ENCODE data around the gene CHCHD10. TPM values are rescaled to one million over a fixed set of nuclear protein-coding genes. Genes with fewer than 3 reads are reported as not detected.
"Not testable (repeated sequence)": the region's sequence is repeated elsewhere in the genome, so short reads cannot be mapped to it uniquely, and the experiment has no call there.

CHCHD10 gene
- total RNA-seq, 1 donor from 2014 or later = 12.0 TPM

- no peak overlapping the region for H3K4me3 ChIP-seq
- DNase-seq (ENCODE audit: extremely low spot score in 2 of 2) = no peak
- no peak overlapping the region for H3K27ac ChIP-seq
- peaks cover 6 to 20% of the 10 kb centered on the region in 2 donors for H3K36me3 ChIP-seq
- no peaks in the 10 kb centered on the region for H3K9me3 ChIP-seq
- intact Hi-C loops (cut with DNase I) = no loop called here
- H3K27me3 ChIP-seq = no peaks in the 10 kb centered on the region
- TF ChIP-seq, protein P1, sequence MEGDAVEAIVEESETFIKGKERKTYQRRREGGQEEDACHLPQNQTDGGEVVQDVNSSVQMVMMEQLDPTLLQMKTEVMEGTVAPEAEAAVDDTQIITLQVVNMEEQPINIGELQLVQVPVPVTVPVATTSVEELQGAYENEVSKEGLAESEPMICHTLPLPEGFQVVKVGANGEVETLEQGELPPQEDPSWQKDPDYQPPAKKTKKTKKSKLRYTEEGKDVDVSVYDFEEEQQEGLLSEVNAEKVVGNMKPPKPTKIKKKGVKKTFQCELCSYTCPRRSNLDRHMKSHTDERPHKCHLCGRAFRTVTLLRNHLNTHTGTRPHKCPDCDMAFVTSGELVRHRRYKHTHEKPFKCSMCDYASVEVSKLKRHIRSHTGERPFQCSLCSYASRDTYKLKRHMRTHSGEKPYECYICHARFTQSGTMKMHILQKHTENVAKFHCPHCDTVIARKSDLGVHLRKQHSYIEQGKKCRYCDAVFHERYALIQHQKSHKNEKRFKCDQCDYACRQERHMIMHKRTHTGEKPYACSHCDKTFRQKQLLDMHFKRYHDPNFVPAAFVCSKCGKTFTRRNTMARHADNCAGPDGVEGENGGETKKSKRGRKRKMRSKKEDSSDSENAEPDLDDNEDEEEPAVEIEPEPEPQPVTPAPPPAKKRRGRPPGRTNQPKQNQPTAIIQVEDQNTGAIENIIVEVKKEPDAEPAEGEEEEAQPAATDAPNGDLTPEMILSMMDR (IDR thresholded peaks at IDR 0.05) = no peak
- TF ChIP-seq POLR2AphosphoS5 (IDR thresholded peaks at IDR 0.05; ENCODE audit: insufficient read depth in 1 of 2, low read depth in 1 of 2) = no peak
- no peaks in the 10 kb centered on the region for H3K4me1 ChIP-seq
Measured at GRCh38 chr22:23744001-23744400, 23.8 kb downstream of the CHCHD10 start.

DNA sequence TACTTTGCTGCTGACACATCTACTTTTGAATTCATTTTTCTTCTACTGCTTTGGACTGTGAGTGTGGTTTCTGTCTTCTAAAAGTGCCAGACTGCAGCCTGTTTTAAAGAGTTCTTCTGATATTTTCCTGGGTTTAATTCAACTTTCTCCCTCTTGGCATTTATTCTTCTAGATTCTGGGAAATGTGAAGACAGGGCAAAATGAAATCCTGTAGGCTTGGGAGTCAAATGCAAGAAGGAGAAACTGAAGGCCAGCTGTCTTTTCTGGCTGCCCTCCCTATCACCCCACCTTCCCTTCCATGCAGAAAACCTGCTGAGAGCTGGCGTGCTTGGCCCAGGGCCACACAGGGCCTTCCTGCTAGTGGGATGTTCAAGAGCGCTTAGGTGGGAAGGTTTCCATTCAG lies 24.5 kb downstream of the CHCHD10 start:
- peaks cover 6 to 20% of the 10 kb centered on the region in 2 donors for H3K36me3 ChIP-seq
- no peaks in the 10 kb centered on the region for H3K4me1 ChIP-seq
- H3K27ac ChIP-seq = no peak overlapping the region
- H3K9me3 ChIP-seq = no peaks in the 10 kb centered on the region
- no peak overlapping the region for H3K4me3 ChIP-seq
- intact Hi-C loops (cut with DNase I) = no loop called here
- no peaks in the 10 kb centered on the region for H3K27me3 ChIP-seq
- DNase-seq (ENCODE audit: extremely low spot score in 2 of 2) = no peak
- TF ChIP-seq POLR2A (IDR thresholded peaks at IDR 0.05) = no peak
- no peak for TF ChIP-seq POLR2AphosphoS5 (IDR thresholded peaks at IDR 0.05; ENCODE audit: insufficient read depth in 1 of 2, low read depth in 1 of 2)
- TF ChIP-seq, protein P1 (IDR thresholded peaks at IDR 0.05) = no peak

- intact Hi-C loops (cut with DNase I) = no loop called here
- no peak for DNase-seq (ENCODE audit: extremely low spot score in 2 of 2)
- TF ChIP-seq POLR2AphosphoS5 (IDR thresholded peaks at IDR 0.05; ENCODE audit: insufficient read depth in 1 of 2, low read depth in 1 of 2) = no peak
- TF ChIP-seq, protein P1 (IDR thresholded peaks at IDR 0.05) = no peak
- TF ChIP-seq POLR2A (IDR thresholded peaks at IDR 0.05) = no peak
- Histone ChIP-seq H3K27ac (no peak overlapping the region), H3K27me3 (no peaks in the 10 kb centered on the region), H3K9me3 (no peaks in the 10 kb centered on the region), H3K4me1 (no peaks in the 10 kb centered on the region), H3K36me3 (peaks cover 6 to 20% of the 10 kb centered on the region in 2 donors), H3K4me3 (no peak overlapping the region)
Measured at GRCh38 chr22:23742505-23743264, 25.1 kb downstream of the CHCHD10 start.

DNA sequence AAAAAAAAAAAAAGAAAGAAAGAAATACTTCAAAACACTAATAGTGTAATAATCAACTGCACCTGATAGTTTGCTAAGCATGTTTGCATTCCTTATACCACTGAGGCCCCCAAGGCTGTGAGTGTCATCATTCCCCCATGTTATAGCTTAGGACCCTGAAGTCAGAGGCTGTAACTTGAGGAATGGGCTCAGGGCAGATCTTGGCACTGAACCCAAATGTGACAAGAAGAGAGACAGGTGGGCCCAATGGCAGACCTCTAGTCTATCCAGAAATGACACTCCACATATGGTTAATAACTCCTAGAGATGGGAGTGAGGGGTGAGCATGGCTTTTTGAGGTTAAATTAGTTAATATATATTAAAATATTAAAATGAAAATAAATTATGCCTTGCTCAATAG lies 30.1 kb downstream of the CHCHD10 start:
- intact Hi-C loops (cut with DNase I) = no loop called here
- H3K27me3 ChIP-seq = no peaks in the 10 kb centered on the region
- no peak for DNase-seq (ENCODE audit: extremely low spot score in 2 of 2)
- H3K4me3 ChIP-seq = no peak overlapping the region
- H3K9me3 ChIP-seq = no peaks in the 10 kb centered on the region
- H3K27ac ChIP-seq = no peak overlapping the region
- no peaks in the 10 kb centered on the region for H3K36me3 ChIP-seq
- no peak for TF ChIP-seq POLR2A (IDR thresholded peaks at IDR 0.05)
- TF ChIP-seq, protein P1 (IDR thresholded peaks at IDR 0.05) = no peak
- TF ChIP-seq POLR2AphosphoS5 (IDR thresholded peaks at IDR 0.05; ENCODE audit: insufficient read depth in 1 of 2, low read depth in 1 of 2) = no peak
- no peaks in the 10 kb centered on the region for H3K4me1 ChIP-seq

- DNase-seq (ENCODE audit: extremely low spot score in 2 of 2); H3K36me3 ChIP-seq; H3K9me3 ChIP-seq; H3K4me3 ChIP-seq; intact Hi-C loops (cut with DNase I); H3K27me3 ChIP-seq; H3K27ac ChIP-seq; H3K4me1 ChIP-seq: not testable (repeated sequence)
Measured at GRCh38 chr22:23728108-23728507, 39.7 kb downstream of the CHCHD10 start.
